WTC11 (cell line): Measurements from ENCODE around the gene ATP5ME. TPM values are rescaled to one million over a fixed set of nuclear protein-coding genes. Genes with fewer than 3 reads are reported as not detected.

ENCODE experiments used
- ATAC-seq: fragments of 200-7000 bp; cut with Tn5 transposase; 2 replicates; pipeline ENCODE4 v1.10.0; 2021; ENCODE audit warnings: mild to moderate bottlenecking, moderate library complexity
- CTCF ChIA-PET: fragments of 300-600 bp; sonication (Branson Sonifier 250); formaldehyde crosslinking; loops from one replicate; lab custom pipeline; 2021; ENCODE audit warnings: antibody characterized with exemption; lab: Charles Lee
- POLR2A ChIA-PET: fragments of 350-600 bp; sonication (Branson Sonifier 250); formaldehyde crosslinking; loops from one replicate; lab custom pipeline; 2021; ENCODE audit warnings: antibody characterized with exemption; lab: Charles Lee
- DNase-seq: peaks from one replicate; pipeline ENCODE4 v3.0.0; 2021; ENCODE audit warnings: low spot score
- H3K27ac Mint-ChIP-seq: 2 replicates; pipeline ENCODE4 v1.8.0; 2021; ENCODE audit warnings: mixed read lengths
- H3K27me3 Mint-ChIP-seq: 2 replicates; pipeline ENCODE4 v1.8.0; 2021; ENCODE audit warnings: low read depth, mild to moderate bottlenecking, moderate library complexity, mixed read lengths
- H3K36me3 Mint-ChIP-seq: 2 replicates; pipeline ENCODE4 v1.8.0; 2021; ENCODE audit warnings: mixed read lengths
- H3K4me1 Mint-ChIP-seq: 2 replicates; pipeline ENCODE4 v1.8.0; 2022; ENCODE audit warnings: mixed read lengths
- H3K4me3 Mint-ChIP-seq: 2 replicates; pipeline ENCODE4 v1.8.0; 2021; ENCODE audit warnings: mild to moderate bottlenecking, moderate library complexity, mixed read lengths
- H3K9me3 Mint-ChIP-seq: 2 replicates; pipeline ENCODE4 v1.8.0; 2021; ENCODE audit warnings: mixed read lengths
- AFF4 ChIP-seq: sonication (generic); formaldehyde crosslinking; IDR thresholded peaks from 2 replicates; pipeline ENCODE4 v1.8.1; 2023; ENCODE audit warnings: mild to moderate bottlenecking, missing genetic modification reagents, borderline replicate concordance
- ATF1 ChIP-seq: sonication (generic); formaldehyde crosslinking; IDR thresholded peaks from 2 replicates; pipeline ENCODE4 v1.8.1; 2023; ENCODE audit warnings: mild to moderate bottlenecking, moderate library complexity, missing genetic modification reagents
- ATF2 ChIP-seq: sonication (generic); formaldehyde crosslinking; IDR thresholded peaks from 2 replicates; pipeline ENCODE4 v1.8.1; 2022; ENCODE audit warnings: low read depth, missing genetic modification reagents, borderline replicate concordance
- CREM ChIP-seq: sonication (generic); formaldehyde crosslinking; IDR thresholded peaks from 2 replicates; pipeline ENCODE4 v1.8.1; 2022; ENCODE audit warnings: mild to moderate bottlenecking, missing genetic modification reagents, moderate library complexity
- E2F1 ChIP-seq: sonication (generic); formaldehyde crosslinking; IDR thresholded peaks from 2 replicates; pipeline ENCODE4 v1.8.0; 2022; ENCODE audit warnings: mild to moderate bottlenecking, missing genetic modification reagents
- E2F5 ChIP-seq: sonication (generic); formaldehyde crosslinking; IDR thresholded peaks from 2 replicates; pipeline ENCODE4 v1.8.1; 2022; ENCODE audit warnings: mild to moderate bottlenecking, moderate library complexity, missing genetic modification reagents
- ETV6 ChIP-seq: sonication (generic); formaldehyde crosslinking; IDR thresholded peaks from 2 replicates; pipeline ENCODE4 v1.8.1; 2022; ENCODE audit warnings: mild to moderate bottlenecking, missing genetic modification reagents
- FOXP1 ChIP-seq: sonication (generic); formaldehyde crosslinking; IDR thresholded peaks from 2 replicates; pipeline ENCODE4 v1.8.0; 2022; ENCODE audit warnings: missing genetic modification reagents, mild to moderate bottlenecking, moderate library complexity, borderline replicate concordance
- IRF2 ChIP-seq: sonication (generic); formaldehyde crosslinking; IDR thresholded peaks from 2 replicates; pipeline ENCODE4 v1.8.0; 2022; ENCODE audit warnings: low read depth, missing genetic modification reagents, borderline replicate concordance
- TP53 ChIP-seq: sonication (generic); formaldehyde crosslinking; IDR thresholded peaks from 2 replicates; pipeline ENCODE4 v1.8.1; 2023; ENCODE audit warnings: mild to moderate bottlenecking, missing genetic modification reagents
- USF1 ChIP-seq: sonication (generic); formaldehyde crosslinking; IDR thresholded peaks from 2 replicates; pipeline ENCODE4 v1.8.0; 2022; ENCODE audit warnings: mild to moderate bottlenecking, missing genetic modification reagents
- ZNF232 ChIP-seq: sonication (generic); formaldehyde crosslinking; IDR thresholded peaks from 2 replicates; pipeline ENCODE4 v1.8.0; 2022; ENCODE audit warnings: mild to moderate bottlenecking, missing genetic modification reagents
- total RNA-seq: library from RNA; stranded (reverse); gene quantifications from 3 replicates; pipeline ENCODE4 v1.2.3, GENCODE V29; 2021

ATP5ME gene
- total RNA-seq, 1 experiment from 2014 or later = 468 TPM

GRCh38 chr4:680551-680927, 6.5 kb upstream of the ATP5ME start:
- no peaks in the 10 kb centered on the region for H3K27me3 Mint-ChIP-seq

More at GRCh38 chr4:680551-680927, 6.5 kb upstream of the ATP5ME start:
- POLR2A ChIA-PET = interaction anchor here (0.6 to 1.5 kb wide), 3 partner anchors 13 to 78 kb away, joined by 3 to 4 read pairs (median 4); no protein-coding TSS in a partner anchor
- Mint-ChIP-seq H3K36me3 (no peaks in the 10 kb centered on the region), H3K4me3 (peak overlapping the region; percentile 57), H3K4me1 (0 out of 2 replicates have a peak, but pooled peaks cover 6% of the 10 kb centered on the region), H3K9me3 (no peaks in the 10 kb centered on the region), H3K27ac (no peak overlapping the region)
- TF ChIP-seq USF1 (CRISPR knock-in tag) (no peak), E2F1 (no peak), ATF2 (no peak), E2F5 (no peak), AFF4 (CRISPR knock-in tag) (no peak), ETV6 (CRISPR knock-in tag) (no peak), TP53 (no peak), ATF1 (CRISPR knock-in tag) (no peak), ZNF232 (no peak), CREM (no peak), IRF2 (CRISPR knock-in tag) (no peak), FOXP1 (CRISPR knock-in tag) (no peak; the same call in 1 of the 2 replicates)
- CTCF ChIA-PET = interaction anchor here (0.8 to 2.0 kb wide), 6 partner anchors 9 to 86 kb away, joined by 3 to 5 read pairs (median 4); no protein-coding TSS in a partner anchor
- DNase-seq (no peak), ATAC-seq (no peak)
